Hepatocyte (in vitro differentiated cells): ENCODE measurements around the gene ATP7B. TPM values are rescaled to one million over a fixed set of nuclear protein-coding genes. Genes with fewer than 3 reads are reported as not detected.

Experiments used
- DNase-seq: peaks from one replicate; pipeline ENCODE4 v3.0.0-alpha.2; 2016; ENCODE audit warnings: low spot score
- H2AFZ ChIP-seq: fragments of 200-600 bp; sonication (generic); 2 replicates; pipeline ENCODE4 v1.6.0; 2016; ENCODE audit warnings: antibody characterized with exemption, mild to moderate bottlenecking
- H3K27ac ChIP-seq: fragments of 200-600 bp; sonication (generic); 2 replicates; pipeline ENCODE4 v1.5.1; 2016; ENCODE audit warnings: mild to moderate bottlenecking
- H3K27me3 ChIP-seq: fragments of 200-600 bp; sonication (generic); 2 replicates; pipeline ENCODE4 v1.6.1; 2016
- H3K36me3 ChIP-seq: fragments of 200-600 bp; sonication (generic); replicated peaks from 2 replicates; pipeline ENCODE4 v1.5.1; 2016; ENCODE audit warnings: low read depth; ENCODE audit not compliant: insufficient read depth
- H3K4me1 ChIP-seq: fragments of 200-600 bp; sonication (generic); 2 replicates; pipeline ENCODE4 v1.5.1; 2016; ENCODE audit warnings: mild to moderate bottlenecking, moderate library complexity; ENCODE audit not compliant: insufficient read depth
- H3K4me2 ChIP-seq: fragments of 200-600 bp; sonication (generic); 2 replicates; pipeline ENCODE4 v1.6.0; 2016
- H3K4me3 ChIP-seq: fragments of 200-600 bp; sonication (generic); 2 replicates; pipeline ENCODE4 v1.5.1; 2016; ENCODE audit warnings: mild to moderate bottlenecking
- H3K79me2 ChIP-seq: fragments of 200-600 bp; sonication (generic); 2 replicates; pipeline ENCODE4 v1.6.0; 2017; ENCODE audit warnings: mild to moderate bottlenecking
- H3K9me2 ChIP-seq: fragments of 200-600 bp; sonication (generic); replicated peaks from 2 replicates; pipeline ENCODE4 v1.6.0; 2017; ENCODE audit warnings: mild to moderate bottlenecking; ENCODE audit not compliant: insufficient read depth
- H3K9me3 ChIP-seq: fragments of 200-600 bp; sonication (generic); 2 replicates; pipeline ENCODE4 v1.5.1; 2016; ENCODE audit warnings: low read depth, mild to moderate bottlenecking
- H4K20me1 ChIP-seq: fragments of 200-600 bp; sonication (generic); 2 replicates; pipeline ENCODE4 v1.6.0; 2016; ENCODE audit warnings: mild to moderate bottlenecking; ENCODE audit not compliant: insufficient read depth, poor library complexity, severe bottlenecking
- EZH2 ChIP-seq: fragments of 200-600 bp; sonication (generic); IDR thresholded peaks from 2 replicates; pipeline ENCODE4 v1.6.1; 2016; ENCODE audit warnings: antibody characterized with exemption, mild to moderate bottlenecking, borderline replicate concordance
- EZH2phosphoT487 ChIP-seq: fragments of 200-600 bp; sonication (generic); IDR thresholded peaks from one replicate; pipeline ENCODE4 v1.6.1; 2018; ENCODE audit warnings: antibody characterized with exemption, mild to moderate bottlenecking, low read depth, moderate library complexity; ENCODE audit not compliant: unreplicated experiment, severe bottlenecking
- WGBS: methylation state at CpG from one replicate; pipeline ENCODE4 v1.1.6; 2016; ENCODE audit warnings: low lambda C conversion rate; ENCODE audit errors: missing lambda C conversion rate; 5-methylcytosine and 5-hydroxymethylcytosine counted together
- polyA plus RNA-seq: library from polyadenylated mRNA; unstranded; fragments of >200 nt; fragmentation: Nextera tagmentation; extraction: Ambion mirVana; gene quantifications from 2 replicates; pipeline ENCODE4 v1.2.1, GENCODE V29; 2016
- total RNA-seq: library from RNA; depleted of rRNA; stranded (reverse); fragments of >200 nt; gene quantifications from 2 replicates; pipeline ENCODE4 v1.2.3, GENCODE V29; 2014
- TF ChIP-seq, protein P1 (sequence below): fragments of 200-600 bp; sonication (generic); IDR thresholded peaks from 2 replicates; pipeline ENCODE4 v1.5.1; 2016; ENCODE audit warnings: antibody characterized with exemption, mild to moderate bottlenecking; ENCODE audit not compliant: poor library complexity

The ATP7B gene
- total and polyA plus RNA-seq, 2 experiments from 2014 or later: 47.3 to 70.0 TPM

DNA sequence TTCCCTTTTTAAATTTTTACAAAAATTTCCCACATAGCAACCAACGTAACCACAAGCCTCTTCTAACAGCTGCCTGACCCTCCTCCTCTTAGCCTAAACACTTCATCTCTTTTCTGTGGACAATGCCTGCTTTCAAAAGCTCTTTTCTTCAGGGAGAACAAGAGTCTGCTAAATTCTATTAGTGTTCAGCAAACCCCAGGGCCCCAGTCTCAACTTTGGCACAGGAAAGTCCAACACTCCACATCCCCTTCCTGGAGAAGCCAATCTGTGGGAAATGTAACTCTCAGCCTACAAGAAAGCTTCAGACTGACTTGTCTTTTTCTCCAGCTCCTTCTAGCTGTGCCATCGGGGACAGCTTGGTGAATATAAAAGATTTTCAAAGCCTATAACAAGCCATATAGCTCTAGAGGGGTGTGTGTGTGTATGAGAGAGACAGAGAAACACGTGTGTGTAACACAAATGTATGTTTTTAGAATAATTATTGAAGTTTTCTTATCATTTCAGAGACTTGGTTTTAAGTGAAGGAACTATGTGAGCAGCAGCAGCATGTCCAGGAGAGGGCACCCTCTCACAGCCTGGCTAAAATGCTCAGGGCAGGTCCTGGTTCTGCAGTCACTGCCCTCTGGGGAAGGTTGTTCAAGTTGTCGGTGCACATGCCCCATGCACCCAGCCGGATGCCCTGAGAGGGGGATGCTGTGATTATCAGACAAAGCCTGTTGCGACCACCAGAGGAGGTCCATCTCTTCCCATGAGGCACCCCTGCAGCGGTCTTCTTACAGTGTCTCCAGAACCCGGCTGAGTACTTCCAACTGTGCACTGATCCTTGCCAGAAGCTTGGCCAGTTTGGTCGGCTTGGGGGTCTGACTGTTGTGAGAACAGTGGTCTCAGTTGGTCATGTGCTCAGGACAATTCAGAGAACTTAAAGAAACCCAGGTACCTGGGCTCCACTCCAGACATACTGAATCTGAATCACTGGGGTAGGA lies 115.1 kb downstream of the ATP7B start:
- peaks cover 10% of the 10 kb centered on the region for H3K4me1 ChIP-seq
- no peaks in the 10 kb centered on the region for H3K79me2 ChIP-seq
- H2AFZ ChIP-seq: no peak overlapping the region
- H3K4me2 ChIP-seq: no peak overlapping the region
- no peak for TF ChIP-seq EZH2phosphoT487
- no peak for TF ChIP-seq EZH2
- TF ChIP-seq, protein P1, sequence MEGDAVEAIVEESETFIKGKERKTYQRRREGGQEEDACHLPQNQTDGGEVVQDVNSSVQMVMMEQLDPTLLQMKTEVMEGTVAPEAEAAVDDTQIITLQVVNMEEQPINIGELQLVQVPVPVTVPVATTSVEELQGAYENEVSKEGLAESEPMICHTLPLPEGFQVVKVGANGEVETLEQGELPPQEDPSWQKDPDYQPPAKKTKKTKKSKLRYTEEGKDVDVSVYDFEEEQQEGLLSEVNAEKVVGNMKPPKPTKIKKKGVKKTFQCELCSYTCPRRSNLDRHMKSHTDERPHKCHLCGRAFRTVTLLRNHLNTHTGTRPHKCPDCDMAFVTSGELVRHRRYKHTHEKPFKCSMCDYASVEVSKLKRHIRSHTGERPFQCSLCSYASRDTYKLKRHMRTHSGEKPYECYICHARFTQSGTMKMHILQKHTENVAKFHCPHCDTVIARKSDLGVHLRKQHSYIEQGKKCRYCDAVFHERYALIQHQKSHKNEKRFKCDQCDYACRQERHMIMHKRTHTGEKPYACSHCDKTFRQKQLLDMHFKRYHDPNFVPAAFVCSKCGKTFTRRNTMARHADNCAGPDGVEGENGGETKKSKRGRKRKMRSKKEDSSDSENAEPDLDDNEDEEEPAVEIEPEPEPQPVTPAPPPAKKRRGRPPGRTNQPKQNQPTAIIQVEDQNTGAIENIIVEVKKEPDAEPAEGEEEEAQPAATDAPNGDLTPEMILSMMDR: peak; percentile 77
- H3K36me3 ChIP-seq: no peaks in the 10 kb centered on the region
- WGBS: 63% methylated on average over 9 of the region's 9 CpGs
- peak; percentile 68 for DNase-seq
- no peak overlapping the region for H3K4me3 ChIP-seq
- H3K9me3 ChIP-seq: no peaks in the 10 kb centered on the region
- H3K27ac ChIP-seq: no peak overlapping the region
- H4K20me1 ChIP-seq: no peaks in the 10 kb centered on the region
- no peaks in the 10 kb centered on the region for H3K9me2 ChIP-seq
- no peaks in the 10 kb centered on the region for H3K27me3 ChIP-seq

DNA sequence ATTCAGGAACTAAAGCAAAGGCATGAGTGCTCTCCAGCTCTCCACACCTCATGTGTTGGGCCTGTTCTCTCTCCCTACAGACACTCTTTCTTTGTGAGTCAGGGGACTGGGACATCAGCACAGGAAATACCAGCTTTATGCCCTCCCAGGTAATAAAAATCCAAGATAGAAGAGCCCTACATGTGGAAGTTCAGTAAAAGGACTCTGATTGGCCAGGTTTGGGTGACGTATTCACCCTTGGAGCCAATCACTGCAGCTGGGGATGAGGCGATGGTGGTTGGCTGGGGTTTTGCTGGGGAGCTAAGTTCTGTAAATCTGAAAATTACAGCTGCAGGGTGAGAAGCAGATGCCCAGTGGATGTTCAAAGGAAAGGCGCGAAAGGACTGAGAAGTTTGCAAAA lies 117.0 kb downstream of the ATP7B start:
- Histone ChIP-seq H3K79me2 (no peaks in the 10 kb centered on the region), H4K20me1 (no peaks in the 10 kb centered on the region), H2AFZ (no peak overlapping the region), H3K9me2 (no peaks in the 10 kb centered on the region), H3K4me3 (no peak overlapping the region), H3K27ac (no peak overlapping the region), H3K4me1 (peaks cover 10% of the 10 kb centered on the region), H3K36me3 (no peaks in the 10 kb centered on the region), H3K9me3 (no peaks in the 10 kb centered on the region), H3K27me3 (no peaks in the 10 kb centered on the region), H3K4me2 (no peak overlapping the region)
- DNase-seq: no peak
- no peak for TF ChIP-seq EZH2phosphoT487
- TF ChIP-seq, protein P1: no peak
- no peak for TF ChIP-seq EZH2
- WGBS: 94% methylated on average over 4 of the region's 4 CpGs

DNA sequence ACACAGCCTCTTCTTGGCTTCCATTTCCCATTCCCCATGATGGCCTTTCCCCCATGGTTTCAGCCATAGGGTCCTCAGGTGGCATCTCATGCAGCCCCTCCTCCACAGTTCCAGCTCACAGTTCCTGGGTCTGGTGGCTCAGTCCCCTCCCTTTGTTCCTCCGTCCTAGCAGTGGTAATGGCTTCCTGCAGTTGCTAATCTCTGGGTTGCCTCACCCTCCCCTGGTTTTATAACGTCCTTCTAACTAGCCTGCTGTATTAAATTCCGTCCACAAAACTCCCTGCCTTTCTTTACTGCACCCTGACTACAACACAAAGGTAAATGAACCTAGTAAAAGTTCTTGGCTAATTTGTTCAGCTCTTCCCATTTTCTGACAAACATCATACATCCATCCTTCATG lies 118.6 kb downstream of the ATP7B start:
- H3K9me2 ChIP-seq: no peaks in the 10 kb centered on the region
- 50% methylated on average over 3 of the region's 3 CpGs for WGBS
- H4K20me1 ChIP-seq: no peaks in the 10 kb centered on the region
- DNase-seq: no peak
- H3K79me2 ChIP-seq: no peaks in the 10 kb centered on the region
- H3K27ac ChIP-seq: no peak overlapping the region
- TF ChIP-seq, protein P1: no peak
- TF ChIP-seq EZH2 (no peak), EZH2phosphoT487 (no peak)
- no peaks in the 10 kb centered on the region for H3K36me3 ChIP-seq
- no peak overlapping the region for H3K4me2 ChIP-seq
- H3K9me3 ChIP-seq: no peaks in the 10 kb centered on the region
- no peak overlapping the region for H3K4me3 ChIP-seq
- H2AFZ ChIP-seq: no peak overlapping the region
- peaks cover 10% of the 10 kb centered on the region for H3K4me1 ChIP-seq
- no peaks in the 10 kb centered on the region for H3K27me3 ChIP-seq
